SU-DHL-6 (cell line): ENCODE measurements around the gene CA7.

Experiments used
- CTCF ChIP-seq: fragments of 200-600 bp; sonication (generic); IDR thresholded peaks from one replicate; pipeline ENCODE4 v1.5.1; 2017; ENCODE audit warnings: antibody characterized with exemption, mild to moderate bottlenecking, low read length, moderate library complexity; ENCODE audit not compliant: insufficient read depth, poor library complexity, severe bottlenecking
- EZH2phosphoT487 ChIP-seq: fragments of 200-600 bp; sonication (generic), shearing (Covaris generic); conservative IDR thresholded peaks from 2 replicates; pipeline ENCODE4 v1.6.1; 2018; ENCODE audit warnings: mild to moderate bottlenecking, antibody characterized with exemption, low read length, moderate library complexity, mixed read lengths

GRCh38 chr16:66853261-66854139 is 9.3 kb downstream of the CA7 start:
- TF ChIP-seq CTCF (no peak), EZH2phosphoT487 (no peak)
